Non-pigmented ciliary epithelial cell (primary cell): Measurements from ENCODE around the gene WDR70.
A peak's percentile ranks its signal among the peaks of the same experiment; 100 is the strongest.
"Not testable (repeated sequence)": the region's sequence is repeated elsewhere in the genome, so short reads cannot be mapped to it uniquely, and the experiment has no call there.

Experiments
- DNase-seq: peaks from one replicate; pipeline ENCODE4 v3.0.0-alpha.2; 2010; ENCODE audit warnings: low read depth

Gene WDR70

DNA sequence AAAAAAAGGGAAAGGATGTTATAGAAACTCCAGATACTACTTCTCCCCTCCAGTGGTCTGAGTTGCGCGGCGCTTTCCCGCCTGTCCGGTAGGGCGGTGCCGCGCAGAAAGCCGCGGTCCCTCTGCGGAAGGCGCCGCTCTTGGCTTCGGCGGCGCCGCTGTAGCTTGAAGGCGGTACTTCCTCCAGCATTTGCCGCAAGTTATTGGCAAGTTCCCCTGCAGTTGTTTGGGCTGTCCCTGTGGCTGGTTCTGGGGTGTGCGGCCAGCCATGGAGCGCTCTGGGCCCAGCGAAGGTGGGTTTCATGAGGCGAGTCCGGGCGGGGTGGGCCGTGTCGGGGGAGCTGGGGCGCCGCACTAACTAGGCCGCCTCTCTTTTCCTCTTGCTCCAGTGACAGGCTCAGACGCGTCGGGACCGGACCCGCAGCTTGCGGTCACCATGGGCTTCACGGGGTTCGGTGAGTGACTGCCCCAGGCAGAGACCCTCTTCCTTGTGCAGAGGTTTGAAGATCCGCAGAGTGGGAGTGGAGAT is at the start of gene WDR70:
WDR70 (plus strand) TSS at position 219 of the 529 bp plus-strand sequence; CDS start at position 269, 50 bp downstream.
- DNase-seq = peak; percentile 66

- DNase-seq = not testable (repeated sequence)
These were observed 44.4 kb upstream of the WDR70 start for GRCh38 chr5:37334754-37335153.

GRCh38 chr5:37342741-37343140 is 36.4 kb upstream of the WDR70 start:
- DNase-seq = not testable (repeated sequence)

DNA sequence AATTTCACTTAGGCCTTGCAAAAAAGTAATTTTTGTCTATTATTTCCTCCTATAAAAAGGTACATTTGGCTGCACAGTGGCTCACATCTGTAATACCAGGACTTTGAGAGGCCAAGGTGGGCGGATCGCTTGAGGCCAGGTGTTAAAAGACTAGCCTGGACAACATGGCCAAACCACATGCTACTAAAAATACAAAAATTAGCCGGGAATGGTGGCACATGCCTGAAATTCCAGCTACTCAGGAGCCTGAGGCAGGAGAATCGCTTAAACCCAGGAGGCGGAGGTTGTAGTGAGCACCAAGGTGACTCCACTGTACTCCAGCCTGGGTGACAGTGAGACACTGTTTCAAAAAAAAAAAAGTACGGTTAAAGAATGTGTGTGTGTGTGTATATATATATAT is 24.0 kb upstream of the WDR70 start:
- DNase-seq = no peak

GRCh38 chr5:37370550-37370863 is 8.6 kb upstream of the WDR70 start:
- no peak for DNase-seq

- DNase-seq = peak; percentile 81
These were observed 8.0 kb upstream of the WDR70 start, which contains the start of gene NUP155 for GRCh38 chr5:37370864-37371726. TSS of gene NUP155 (minus strand) at chr5:37371106. CDS start at chr5:37370977, 129 bp downstream.

- no peak for DNase-seq
These were observed 4.0 kb upstream of the WDR70 start for GRCh38 chr5:37375091-37375490.

DNA sequence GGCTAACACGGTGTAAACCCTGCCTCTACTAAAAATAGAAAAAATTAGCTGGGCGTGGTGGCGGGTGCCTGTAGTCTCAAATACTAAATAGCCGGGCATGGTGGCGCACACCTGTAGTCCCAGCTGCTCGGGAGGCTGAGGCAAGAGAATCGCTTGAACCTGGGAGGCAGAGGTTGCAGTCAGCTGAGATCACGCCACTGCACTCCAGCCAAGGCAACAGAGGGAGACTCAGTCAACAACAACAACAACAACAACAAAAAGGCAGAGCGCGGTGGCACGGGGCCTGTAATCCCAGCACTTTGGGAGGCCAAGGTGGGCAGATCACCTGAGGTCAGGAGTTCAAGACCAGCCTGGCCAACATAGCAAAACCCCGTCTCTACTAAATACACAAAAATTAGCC is 1.1 kb upstream of the WDR70 start:
- DNase-seq = not testable (repeated sequence)

DNA sequence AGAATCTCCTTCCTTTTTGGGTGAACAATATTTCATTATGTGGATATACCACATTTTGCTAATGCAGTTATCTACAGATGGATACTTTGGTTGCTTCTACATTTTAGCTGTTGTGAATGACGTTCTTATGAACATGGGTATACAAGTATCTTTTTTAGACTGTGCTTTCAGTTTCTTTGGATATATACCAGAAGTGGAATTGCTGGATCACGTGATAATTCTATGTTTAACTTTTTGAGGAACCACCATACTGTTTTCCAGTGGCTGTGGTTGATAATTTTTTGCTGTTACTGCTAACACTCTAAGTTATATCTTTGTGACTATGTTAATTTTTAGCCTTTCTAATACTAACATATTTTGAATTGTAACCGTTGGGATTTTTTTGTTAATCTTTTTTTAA is 12.5 kb downstream of the WDR70 start:
- DNase-seq = no peak

- DNase-seq = no peak
These were observed 17.2 kb downstream of the WDR70 start for GRCh38 chr5:37396352-37396751.

- peak; percentile 22 for DNase-seq
These were observed 21.4 kb downstream of the WDR70 start for GRCh38 chr5:37400501-37400900.

DNA sequence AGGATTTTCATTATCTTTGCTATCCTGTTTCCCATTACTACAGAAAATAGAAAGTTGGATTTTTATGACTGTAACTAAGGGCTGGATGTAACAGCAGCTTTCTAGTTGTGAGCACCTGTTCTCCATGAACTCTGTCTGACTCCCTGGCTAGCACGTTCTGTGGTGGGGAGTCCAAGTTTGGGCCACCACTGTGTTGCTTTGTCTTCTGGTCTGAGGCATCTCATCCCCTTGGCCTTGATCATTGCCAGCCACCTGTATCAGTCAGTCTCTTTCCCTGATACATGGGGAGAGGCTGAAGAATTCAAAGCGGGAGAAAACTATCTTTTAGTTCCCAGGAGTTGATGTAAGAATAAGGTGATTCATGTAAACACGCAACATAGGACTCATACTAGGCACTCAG is 33.4 kb downstream of the WDR70 start:
- DNase-seq = no peak

DNA sequence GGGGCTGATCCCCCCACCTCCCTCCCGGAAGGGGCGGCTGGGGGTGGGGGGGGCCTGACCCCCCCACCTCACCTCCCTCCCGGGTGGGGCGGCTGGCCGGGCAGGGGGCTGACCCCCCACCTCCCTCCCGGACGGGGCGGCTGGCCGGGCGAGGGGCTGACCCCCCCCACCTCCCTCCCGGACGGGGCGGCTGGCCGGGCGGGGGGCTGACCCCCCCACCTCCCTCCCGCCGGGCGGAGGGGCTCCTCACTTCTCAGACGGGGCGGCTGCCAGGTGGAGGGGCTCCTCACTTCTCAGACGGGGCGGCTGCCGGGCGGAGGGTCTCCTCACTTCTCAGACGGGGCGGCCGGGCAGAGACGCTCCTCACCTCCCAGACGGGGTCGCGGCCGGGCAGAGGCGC is 36.3 kb downstream of the WDR70 start:
- DNase-seq = not testable (repeated sequence)

DNA sequence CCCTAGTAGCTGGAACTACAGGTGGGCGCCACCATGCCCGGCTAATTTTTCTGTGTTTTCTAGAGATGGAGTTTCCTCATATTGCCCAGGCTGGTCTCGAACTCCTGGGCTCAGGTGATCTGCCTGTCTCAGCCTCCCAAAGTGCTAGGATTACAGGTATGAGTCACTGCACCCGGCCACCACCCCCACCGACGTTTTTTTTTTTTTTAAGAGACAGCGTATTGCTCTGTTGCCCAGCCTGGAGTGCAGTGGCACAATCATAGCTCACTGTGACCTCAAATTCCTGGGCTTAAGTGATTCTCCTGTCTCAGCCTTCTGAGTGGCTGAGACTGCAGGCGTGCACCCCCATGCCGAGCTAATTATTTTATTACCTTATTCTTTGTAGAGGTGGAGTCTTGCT is 38.2 kb downstream of the WDR70 start:
- DNase-seq = no peak

- no peak for DNase-seq
These were observed 45.3 kb downstream of the WDR70 start for GRCh38 chr5:37424441-37424840.

- DNase-seq = no peak
These were observed 48.9 kb downstream of the WDR70 start for GRCh38 chr5:37428044-37428443.

- no peak for DNase-seq
These were observed 56.1 kb downstream of the WDR70 start for GRCh38 chr5:37435261-37435660.

- DNase-seq = no peak
These were observed 57.2 kb downstream of the WDR70 start for GRCh38 chr5:37436146-37436934.

GRCh38 chr5:37437711-37438110 is 58.6 kb downstream of the WDR70 start:
- DNase-seq = no peak

DNA sequence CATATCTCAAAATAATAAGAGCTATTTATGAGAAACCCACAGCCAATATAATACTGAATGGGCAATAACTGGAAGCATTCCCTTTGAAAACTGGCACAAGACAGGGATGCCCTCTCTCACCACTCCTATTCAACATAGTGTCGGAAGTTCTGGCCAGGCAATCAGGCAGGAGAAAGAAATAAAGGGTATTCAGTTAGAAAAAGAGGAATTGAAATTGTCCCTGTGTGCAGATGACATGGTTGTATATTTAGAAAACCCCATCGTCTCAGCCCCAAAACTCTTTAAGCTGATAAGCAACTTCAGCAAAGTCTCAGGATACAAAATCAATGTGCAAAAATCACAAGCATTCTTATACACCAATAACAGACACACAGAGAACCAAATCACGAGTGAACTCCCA is 66.7 kb downstream of the WDR70 start:
- DNase-seq = not testable (repeated sequence)

DNA sequence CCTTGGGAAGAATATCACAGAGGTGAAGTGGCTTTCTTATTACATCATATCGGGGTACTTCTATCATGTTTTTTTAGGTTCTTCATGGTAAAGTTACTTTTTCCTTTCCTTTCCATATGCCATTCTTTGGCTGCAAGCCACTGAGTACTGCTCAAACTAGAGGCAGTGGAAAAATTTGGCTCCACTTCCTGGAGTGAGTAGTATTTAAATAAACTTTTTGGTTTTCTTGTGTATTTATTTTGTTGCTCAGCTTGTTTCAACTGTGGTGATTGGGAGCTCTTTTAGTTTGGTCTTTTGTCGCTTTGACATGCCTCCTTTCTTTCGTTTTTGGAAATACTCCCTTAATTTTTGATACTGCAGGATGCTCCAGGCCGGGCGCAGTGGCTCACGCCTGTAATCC is 69.8 kb downstream of the WDR70 start:
- no peak for DNase-seq

GRCh38 chr5:37451991-37452390 is 72.9 kb downstream of the WDR70 start:
- DNase-seq = not testable (repeated sequence)

DNA sequence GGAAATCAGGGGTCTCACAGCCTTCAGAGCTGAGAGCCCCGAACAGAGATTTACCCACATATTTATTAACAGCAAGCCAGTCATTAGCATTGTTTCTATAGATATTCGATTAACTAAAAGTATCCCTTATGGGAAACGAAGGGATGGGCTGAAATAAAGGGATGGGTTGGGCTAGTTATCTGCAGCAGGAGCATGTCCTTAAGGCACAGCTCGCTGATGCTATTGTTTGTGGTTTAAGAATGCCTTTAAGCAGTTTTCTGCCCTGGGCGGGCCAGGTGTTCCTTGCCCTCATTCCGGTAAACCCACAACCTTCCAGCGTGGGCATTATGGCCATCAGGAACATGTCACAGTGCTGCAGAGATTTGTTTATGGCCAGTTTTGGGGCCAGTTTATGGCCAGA is 74.1 kb downstream of the WDR70 start:
- not testable (repeated sequence) for DNase-seq
